ENCODE results near the gene PAGR1. TPM values are rescaled to one million over a fixed set of nuclear protein-coding genes. Genes with fewer than 3 reads are reported as not detected.

Gene PAGR1
- total and polyA plus RNA-seq, 2 of the 8 experiments (the other 6 are each of a cell fraction or from before 2014, with no cell fraction given), result 35.4 to 56.4 TPM

GRCh38 chr16:29845656-29846055 lies 29.7 kb downstream of the PAGR1 start:
- Histone ChIP-seq H2AK5ac (ENCODE audit: low read depth, low read length) (no peak overlapping the region), H3K27me3 (replicated peaks in 1 of 4; ENCODE audit: control insufficient read depth in 3 of 4, extremely low read depth in 1 of 4, insufficient read depth in 3 of 4, low read length in 3 of 4) (no peaks in the 10 kb centered on the region), H2BK15ac (ENCODE audit: low read length) (no peak overlapping the region), H3K56ac (replicated peaks; ENCODE audit: insufficient read length, low read depth, low read length) (no peak overlapping the region), H3K14ac (ENCODE audit: insufficient read length) (no peak overlapping the region), H4K91ac (replicated peaks; ENCODE audit: insufficient read length, low read length) (no peak overlapping the region), H3K79me1 (ENCODE audit: low read depth, low read length) (no peaks in the 10 kb centered on the region), H3K4me3 (ENCODE audit: extremely low read depth in 1 of 4, insufficient read depth in 2 of 4, low read depth in 3 of 4, low read length in 4 of 4) (no peak overlapping the region), H3K23me2 (ENCODE audit: low read depth, low read length) (no peaks in the 10 kb centered on the region), H3K9me3 (ENCODE audit: insufficient read depth in 2 of 2, low read depth in 1 of 2, low read length in 1 of 2) (no peaks in the 10 kb centered on the region), H4K20me1 (replicated peaks in 1 of 2; ENCODE audit: control insufficient read depth in 1 of 2, insufficient read depth in 2 of 2, low read length in 2 of 2) (no peaks in the 10 kb centered on the region), H3K18ac (ENCODE audit: extremely low read depth, low read length) (no peak overlapping the region), H3K79me2 (ENCODE audit: control insufficient read depth in 1 of 2, insufficient read depth in 2 of 2, low read length in 2 of 2) (no peaks in the 10 kb centered on the region), H2AFZ (ENCODE audit: low read length) (no peak overlapping the region), H3K4me1 (replicated peaks in 1 of 4; ENCODE audit: control insufficient read depth in 3 of 4, insufficient read depth in 4 of 4, low read length in 3 of 4) (no peaks in the 10 kb centered on the region; a peak in 1 of 7 replicates), H3K4me2 (ENCODE audit: insufficient read depth in 1 of 2, low read depth in 2 of 2, low read length in 2 of 2) (no peak overlapping the region), H4K8ac (ENCODE audit: extremely low read depth, insufficient read depth, low read length) (no peak overlapping the region; the same call in 1 of the 2 replicates), H3K23ac (ENCODE audit: insufficient read length) (no peak overlapping the region), H3K27ac (ENCODE audit: low read depth, low read length) (no peak overlapping the region), H2BK5ac (ENCODE audit: low read depth, low read length) (0 out of 2 replicates have a peak overlapping the region, but pooled peaks have one; percentile 16), H2BK20ac (ENCODE audit: low read length) (no peak overlapping the region), H3K9ac (replicated peaks in 1 of 4; ENCODE audit: extremely low read depth in 1 of 4, low read depth in 3 of 4, low read length in 3 of 4) (no peak overlapping the region), H3K4ac (replicated peaks; ENCODE audit: insufficient read length, low read depth, low read length) (no peak overlapping the region), H4K5ac (ENCODE audit: insufficient read length, low read depth, low read length) (no peak overlapping the region), H2BK12ac (ENCODE audit: low read depth, low read length) (no peak overlapping the region), H3K36me3 (ENCODE audit: control insufficient read depth in 2 of 4, insufficient read depth in 4 of 4, low read length in 3 of 4) (no peaks in the 10 kb centered on the region), H2BK120ac (replicated peaks; ENCODE audit: low read depth, low read length) (no peak overlapping the region)
- FAIRE-seq, result no peak
- 94% methylated on average over 18 of the region's 18 CpGs; no CpG with 5 or more reads in 1 of the 2 experiments for WGBS, 2 experiments (ENCODE audit: extremely low coverage in 1 of 2, insufficient coverage in 1 of 2, insufficient read length in 1 of 2, insufficient replicate concordance in 2 of 2, low coverage in 1 of 2, low lambda C conversion rate in 2 of 2, missing lambda C conversion rate in 1 of 2)
- POLR2A ChIA-PET (ENCODE audit: partially characterized antibody), result interaction anchor here (0.9 to 12.7 kb wide), 6 partner anchors 9 to 77 kb away, joined by 3 to 167 read pairs (median 4); partner anchors contain the start of genes MVP and PAGR1
- DNase-seq (ENCODE audit: low read depth in 1 of 2, low spot score in 2 of 2), result no peak
- CTCF ChIA-PET (ENCODE audit: partially characterized antibody), result interaction anchor here (1.0 to 15.0 kb wide), 3 partner anchors 11 to 46 kb away, joined by 3 to 212 read pairs (median 4); partner anchors contain the start of genes MVP and PAGR1
- TF ChIP-seq TBP (IDR thresholded peaks at IDR 0.05; ENCODE audit: low read depth, low read length) (no peak), USF2 (IDR thresholded peaks at IDR 0.05; ENCODE audit: low read length) (no peak), CTBP2 (IDR thresholded peaks at IDR 0.05; ENCODE audit: borderline replicate concordance, insufficient read depth, insufficient read length, low read length) (no peak), SIRT6 (IDR thresholded peaks at IDR 0.05; ENCODE audit: low read length) (no peak), RBBP5 (IDR thresholded peaks at IDR 0.05; ENCODE audit: borderline replicate concordance, low read depth, low read length) (no peak), TAF1 (IDR thresholded peaks at IDR 0.05; ENCODE audit: low read depth, low read length) (no peak), RNF2 (IDR thresholded peaks at IDR 0.05; ENCODE audit: borderline replicate concordance, low read depth, low read length, missing control alignments, poor library complexity, severe bottlenecking) (no peak), EP300 (IDR thresholded peaks at IDR 0.05; ENCODE audit: borderline replicate concordance in 1 of 2, low read depth in 2 of 2, low read length in 2 of 2) (no peak), EGR1 (IDR thresholded peaks at IDR 0.05; ENCODE audit: borderline replicate concordance, low read depth, low read length) (no peak), SP2 (IDR thresholded peaks at IDR 0.05; ENCODE audit: low read length) (no peak), HDAC6 (IDR thresholded peaks at IDR 0.05; ENCODE audit: low read depth, low read length) (no peak), GABPA (IDR thresholded peaks at IDR 0.05; ENCODE audit: borderline replicate concordance, insufficient read depth, low read length) (no peak)
